Activated CD8-positive, alpha-beta memory T cell treated with anti-CD3 and anti-CD28 coated beads, Interleukin-2, amount 50 U/mL, for 4 hours (primary cell): ENCODE data around the gene SNF8.

Experiments used
- DNase-seq: peaks from one replicate; pipeline ENCODE4 v3.0.0-alpha.2; 2020

Gene SNF8

DNA sequence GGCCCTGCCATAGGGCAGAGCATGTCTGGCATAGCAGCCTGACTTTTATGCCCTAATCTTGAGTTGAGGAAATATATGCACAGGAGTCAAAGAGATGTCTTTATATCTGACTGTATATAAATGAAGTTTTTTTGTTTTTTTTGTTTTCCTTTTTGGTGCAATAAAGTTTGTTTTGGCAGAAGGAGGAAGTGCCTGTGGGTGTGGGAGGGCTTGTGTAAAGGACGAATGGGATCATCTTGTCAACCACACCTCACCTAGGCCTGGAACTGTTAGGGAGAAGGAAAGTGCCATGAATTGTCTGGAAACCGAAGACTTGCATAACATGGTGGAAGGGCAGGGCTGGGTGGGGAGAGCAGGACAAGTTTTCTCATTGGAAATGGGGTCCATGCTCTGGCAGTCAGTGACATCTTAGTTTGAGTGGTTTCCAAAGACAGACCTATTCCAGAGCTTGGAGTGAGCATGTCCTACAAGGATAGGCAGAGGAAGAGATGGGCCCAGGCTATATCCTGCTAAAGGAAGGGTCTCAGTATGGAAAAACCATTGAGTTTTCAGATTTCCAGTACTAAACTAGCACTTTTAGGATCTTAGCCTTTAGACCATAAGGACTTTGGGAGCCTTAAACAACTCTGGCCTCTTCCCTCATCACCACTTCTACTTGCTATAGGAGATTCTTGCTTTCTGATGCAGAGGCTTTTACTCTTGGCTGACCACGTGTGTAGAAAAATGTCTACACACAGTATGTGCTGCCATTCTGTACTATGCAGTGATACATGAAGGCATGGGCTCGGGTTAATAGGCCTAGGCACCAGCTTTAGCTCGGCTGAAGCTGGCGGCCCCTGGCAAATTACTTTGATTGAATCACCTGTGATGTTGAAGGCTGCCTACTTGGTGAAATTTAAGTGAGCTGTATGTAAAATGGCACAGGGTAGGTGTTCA is 15.5 kb downstream of the SNF8 start:
- DNase-seq, result no peak

DNA sequence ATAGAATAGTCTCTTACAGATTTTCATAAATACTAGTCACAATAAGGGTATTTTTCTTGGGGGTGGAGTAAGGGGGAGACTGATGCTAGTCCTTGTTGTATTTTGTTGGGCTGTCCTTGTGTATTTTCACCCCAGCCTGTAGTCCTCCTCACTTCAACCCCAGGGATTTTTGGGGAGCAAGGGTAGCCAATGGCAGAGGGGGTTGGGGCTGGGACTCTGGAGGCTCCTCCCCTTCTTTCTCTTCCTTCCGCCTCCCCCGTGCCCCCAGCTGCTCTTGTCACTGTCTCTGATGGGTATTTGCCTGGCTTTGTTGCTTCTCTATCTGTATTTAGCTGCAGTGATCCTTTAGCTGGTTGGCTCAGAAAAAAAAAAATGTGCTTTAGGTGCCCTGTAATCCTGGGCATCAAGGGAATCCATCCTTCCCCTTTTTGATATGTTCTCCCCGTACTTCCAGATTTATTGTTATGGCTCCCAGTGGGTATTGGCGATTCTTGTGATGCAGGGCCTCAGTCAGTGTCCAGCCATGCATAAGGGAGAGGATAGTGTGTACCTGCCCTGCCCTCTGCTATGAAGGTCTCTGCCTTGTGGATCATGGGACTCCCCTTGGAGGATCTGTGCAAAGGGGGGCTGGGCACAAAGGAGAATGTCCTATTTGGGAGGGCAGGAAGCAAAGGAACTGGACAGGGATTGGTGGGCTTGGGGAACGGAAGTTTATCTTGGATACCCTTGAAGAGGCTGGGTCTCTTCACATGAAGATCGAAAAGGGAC is 16.5 kb downstream of the SNF8 start:
- DNase-seq, result no peak

DNA sequence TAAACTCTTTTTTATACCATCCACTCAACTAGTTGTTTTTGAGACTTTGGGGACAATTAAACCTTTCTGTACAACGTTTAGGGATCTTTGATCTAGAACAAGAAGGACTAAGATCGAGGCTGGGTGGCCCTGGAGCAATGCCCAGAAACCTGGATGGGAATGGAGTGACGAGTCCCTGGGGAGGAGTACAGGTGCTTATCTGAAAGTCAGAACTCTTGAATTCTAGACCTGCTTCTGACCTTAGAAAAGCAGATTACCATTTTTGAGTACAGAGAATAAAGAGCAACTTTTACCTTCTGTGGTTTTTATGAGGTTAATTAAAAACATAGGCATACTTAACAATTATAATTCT is 18.7 kb downstream of the SNF8 start:
- DNase-seq, result no peak

DNA sequence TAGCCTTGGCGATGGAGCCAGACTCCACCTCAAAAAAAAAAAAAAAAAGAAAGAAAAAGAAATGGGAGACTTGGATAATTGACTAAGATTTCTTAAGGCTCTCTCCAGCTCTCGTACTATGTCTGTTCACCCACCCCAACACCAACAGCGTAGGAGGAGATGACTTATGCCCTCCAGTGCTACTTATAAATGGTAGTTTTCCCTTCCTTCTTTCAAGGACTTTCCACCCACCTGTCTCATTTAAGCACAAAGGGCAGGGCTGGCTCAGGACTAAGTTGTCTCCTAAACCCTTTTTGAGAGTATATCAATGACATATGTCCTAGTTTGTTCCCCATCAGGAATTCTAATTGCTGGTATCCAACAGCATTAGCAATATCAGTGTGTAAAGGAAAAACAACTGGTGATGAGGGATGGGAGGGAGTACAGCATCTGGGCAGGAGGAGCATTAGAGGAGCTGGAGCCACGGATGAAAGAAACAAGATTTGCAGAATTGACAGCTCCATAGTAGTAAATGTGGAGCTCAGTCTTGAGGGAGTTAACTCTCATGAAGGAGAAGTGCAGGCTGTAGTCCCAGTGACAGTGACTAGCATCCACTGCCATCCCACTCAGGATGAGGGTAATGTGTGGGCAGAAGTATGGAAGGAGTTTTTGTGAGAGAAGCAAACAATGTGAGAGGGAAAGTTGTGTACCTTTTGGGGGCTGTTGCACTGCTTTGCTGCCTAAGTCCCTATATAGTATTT is 19.2 kb downstream of the SNF8 start:
- DNase-seq, result no peak

GRCh38 chr17:48915459-48916282 is 29.0 kb downstream of the SNF8 start:
- DNase-seq, result peak; percentile 35

DNA sequence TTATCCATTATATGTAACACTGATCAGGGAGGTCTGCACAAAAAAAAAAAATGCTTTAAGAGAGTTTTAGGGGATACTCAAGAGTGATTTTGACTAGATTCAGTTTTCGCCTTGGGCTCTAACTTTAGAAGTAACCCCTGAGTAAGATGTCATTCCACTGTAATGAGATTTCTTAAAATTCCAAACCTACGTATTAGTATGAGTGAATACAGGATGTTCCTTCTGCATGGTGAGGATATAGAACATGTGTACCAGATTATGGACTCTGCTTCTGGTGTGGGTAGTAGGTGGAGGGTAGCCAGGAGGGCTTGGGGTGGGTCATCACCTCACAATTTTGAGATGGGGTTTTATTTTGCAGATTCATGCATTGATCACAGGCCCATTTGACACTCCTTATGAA is 32.2 kb downstream of the SNF8 start:
- DNase-seq, result no peak

GRCh38 chr17:48910370-48910769 is 34.3 kb downstream of the SNF8 start:
- DNase-seq, result no peak

GRCh38 chr17:48909783-48910182 is 34.9 kb downstream of the SNF8 start:
- no peak for DNase-seq

GRCh38 chr17:48908853-48909394 is 35.7 kb downstream of the SNF8 start:
- peak; percentile 92 for DNase-seq

DNA sequence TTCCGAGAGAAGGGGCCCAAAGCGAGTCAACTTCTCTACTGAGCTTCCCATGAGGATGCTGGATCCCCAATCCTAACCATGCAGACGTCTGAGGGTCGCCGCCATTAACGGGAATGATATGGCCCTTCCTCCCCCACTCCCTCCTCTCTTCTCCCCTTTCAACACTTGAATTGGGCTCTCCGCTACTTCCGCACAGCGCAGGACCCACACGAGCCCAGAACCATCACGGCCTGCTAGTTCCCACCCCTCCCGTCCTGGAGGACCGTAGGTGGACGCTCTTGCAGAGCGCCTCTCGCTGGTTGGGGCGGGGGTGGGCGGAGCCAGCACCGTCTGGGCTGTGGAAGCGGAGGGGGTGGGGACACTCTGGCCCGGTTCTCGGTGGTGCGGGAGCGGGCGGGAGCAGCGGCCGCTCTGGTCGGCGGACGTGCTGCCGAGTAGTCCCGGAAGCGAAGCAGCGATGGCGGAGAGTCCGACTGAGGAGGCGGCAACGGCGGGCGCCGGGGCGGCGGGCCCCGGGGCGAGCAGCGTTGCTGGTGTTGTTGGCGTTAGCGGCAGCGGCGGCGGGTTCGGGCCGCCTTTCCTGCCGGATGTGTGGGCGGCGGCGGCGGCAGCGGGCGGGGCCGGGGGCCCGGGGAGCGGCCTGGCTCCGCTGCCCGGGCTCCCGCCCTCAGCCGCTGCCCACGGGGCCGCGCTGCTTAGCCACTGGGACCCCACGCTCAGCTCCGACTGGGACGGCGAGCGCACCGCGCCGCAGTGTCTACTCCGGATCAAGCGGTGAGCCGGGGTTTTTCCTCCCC is 36.4 kb downstream of the SNF8 start, which contains the start of gene UBE2Z:
Gene UBE2Z, plus strand, starts transcription at position 361 of the 797 bp plus-strand sequence. Its CDS starts 97 bp downstream, at position 458.
- DNase-seq, result peak; percentile 88

GRCh38 chr17:48907713-48908046 is 37.0 kb downstream of the SNF8 start:
- DNase-seq, result no peak

DNA sequence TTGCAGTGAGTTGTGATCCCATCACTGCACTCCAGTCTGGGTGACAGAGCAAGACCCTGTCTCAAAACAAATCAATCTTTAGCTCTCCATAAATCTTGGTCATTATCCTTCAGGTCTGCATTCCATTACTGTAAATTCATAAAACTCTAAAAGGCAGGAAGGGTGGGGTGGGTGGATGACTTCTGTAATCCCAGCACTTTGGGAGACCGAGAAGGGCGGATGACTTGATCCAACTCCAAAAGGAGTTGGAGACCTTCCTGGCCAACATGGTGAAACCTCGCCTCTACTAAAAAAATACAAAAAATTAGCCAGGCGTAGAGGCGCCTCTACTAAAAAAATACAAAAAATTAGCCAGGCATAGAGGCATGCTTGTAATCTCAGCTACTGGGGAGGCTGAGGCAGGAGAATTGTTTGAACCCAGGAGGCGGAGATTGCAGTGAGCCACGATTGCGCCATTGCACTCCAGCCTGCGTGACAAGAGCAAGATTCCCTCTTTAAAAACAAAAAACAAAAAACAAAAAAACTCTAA is 38.6 kb downstream of the SNF8 start:
- no peak for DNase-seq

GRCh38 chr17:48904428-48904827 is 40.2 kb downstream of the SNF8 start:
- DNase-seq, result no peak

DNA sequence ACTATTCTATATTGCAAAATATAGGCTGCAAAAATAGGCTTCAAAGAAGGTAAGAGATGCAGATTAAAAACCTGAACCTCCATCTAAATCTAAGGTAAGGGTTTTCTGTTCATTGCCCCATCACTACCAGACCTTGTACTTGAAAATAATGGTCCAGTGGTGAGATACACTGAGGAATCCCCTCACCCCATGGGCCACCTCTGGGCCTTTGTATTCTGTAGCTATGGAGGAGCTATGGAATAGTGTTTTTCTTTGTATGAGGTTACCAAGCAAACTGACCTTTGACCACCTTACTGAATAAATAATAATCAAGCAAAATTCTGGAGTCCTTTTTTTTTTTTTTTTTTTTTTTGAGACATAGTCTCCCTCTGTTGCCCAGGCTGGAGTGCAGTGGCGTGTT is 41.2 kb downstream of the SNF8 start:
- no peak for DNase-seq

DNA sequence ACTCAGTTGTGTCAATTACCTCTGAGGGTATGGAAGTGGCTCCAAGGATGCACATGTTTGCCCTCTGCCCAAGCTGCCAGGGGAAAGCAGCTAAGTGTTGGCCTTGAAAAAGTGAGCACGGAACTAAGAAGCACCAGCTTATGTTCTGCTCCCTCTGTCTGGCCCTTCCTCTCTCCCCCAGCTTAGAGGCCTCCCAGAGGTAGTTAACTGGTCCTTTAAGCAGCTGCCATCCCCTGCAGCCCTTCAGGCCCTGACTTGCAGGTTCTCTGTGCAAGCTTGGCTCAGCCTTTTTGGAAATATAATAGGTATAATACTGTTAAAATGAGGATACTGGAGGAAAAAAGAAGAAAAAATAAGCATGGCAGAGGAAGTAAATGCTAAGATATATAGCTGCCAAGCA is 43.4 kb downstream of the SNF8 start:
- DNase-seq, result no peak

GRCh38 chr17:48894886-48895285 is 49.8 kb downstream of the SNF8 start:
- no peak for DNase-seq

GRCh38 chr17:48893646-48894508 is 50.8 kb downstream of the SNF8 start:
- DNase-seq, result no peak

DNA sequence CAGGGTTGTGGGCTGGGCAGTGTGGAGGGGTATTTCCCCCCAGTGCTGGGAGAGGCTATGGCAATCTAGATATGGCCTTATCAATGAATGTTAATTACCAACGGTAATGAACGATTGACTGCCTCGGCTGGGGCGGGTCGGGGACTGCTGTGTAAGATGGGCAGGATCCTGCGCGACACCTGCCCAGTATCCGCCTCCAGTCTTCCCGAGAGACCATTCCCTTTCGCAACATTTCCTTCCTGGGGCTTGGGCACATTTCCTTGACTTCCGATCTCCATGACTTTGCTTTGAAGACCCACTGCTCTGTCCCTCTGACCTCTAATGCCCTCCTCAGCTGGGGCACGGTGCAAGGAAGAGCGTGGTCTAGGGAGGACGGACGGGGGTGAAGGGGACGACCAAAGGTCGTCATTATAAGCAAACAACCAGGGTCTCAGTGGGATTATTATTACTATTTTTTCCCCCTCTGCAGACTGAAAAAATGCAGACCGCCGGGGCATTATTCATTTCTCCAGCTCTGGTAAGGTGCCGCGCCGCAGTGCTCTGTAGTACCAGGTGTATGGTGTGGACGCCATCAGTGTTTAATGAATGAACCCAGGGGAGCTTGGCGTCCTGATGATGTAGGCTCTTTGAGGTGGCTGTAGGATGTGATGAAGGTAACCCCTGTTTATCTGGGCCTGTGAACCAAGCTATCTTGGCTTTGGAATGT is 51.5 kb downstream of the SNF8 start:
- DNase-seq, result no peak

DNA sequence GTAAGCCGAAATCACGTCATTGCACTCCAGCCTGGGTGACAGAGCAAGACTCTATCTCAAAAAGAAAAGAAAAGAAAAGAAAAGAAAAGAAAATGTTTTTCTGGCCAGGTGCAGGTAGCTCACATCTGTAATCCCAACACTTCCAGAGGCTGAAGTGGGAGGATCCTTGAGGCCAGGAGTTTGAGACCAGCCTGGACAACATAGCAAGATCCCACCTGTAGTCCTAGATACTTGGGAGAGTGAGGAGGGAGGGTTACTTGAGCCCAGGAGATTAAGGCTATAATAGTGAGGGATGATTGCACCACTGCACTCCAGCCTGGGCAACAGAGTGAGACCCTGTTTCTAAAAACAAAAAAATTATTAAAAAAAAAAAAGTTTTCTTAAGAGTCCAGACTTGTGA is 54.6 kb downstream of the SNF8 start:
- DNase-seq, result no peak
